WTC11 (cell line): Measurements from ENCODE around the gene ROS1. TPM values are rescaled to one million over a fixed set of nuclear protein-coding genes. Genes with fewer than 3 reads are reported as not detected.
A peak's percentile ranks its signal among the peaks of the same experiment; 100 is the strongest.

Experiments used
- ATAC-seq: fragments of 200-7000 bp; cut with Tn5 transposase; 2 replicates; pipeline ENCODE4 v1.10.0; 2021; ENCODE audit warnings: mild to moderate bottlenecking, moderate library complexity
- CTCF ChIA-PET: fragments of 300-600 bp; sonication (Branson Sonifier 250); formaldehyde crosslinking; loops from one replicate; lab custom pipeline; 2021; ENCODE audit warnings: antibody characterized with exemption; lab: Charles Lee
- POLR2A ChIA-PET: fragments of 350-600 bp; sonication (Branson Sonifier 250); formaldehyde crosslinking; loops from one replicate; lab custom pipeline; 2021; ENCODE audit warnings: antibody characterized with exemption; lab: Charles Lee
- DNase-seq: peaks from one replicate; pipeline ENCODE4 v3.0.0; 2021; ENCODE audit warnings: low spot score
- H3K27ac Mint-ChIP-seq: 2 replicates; pipeline ENCODE4 v1.8.0; 2021; ENCODE audit warnings: mixed read lengths
- H3K27me3 Mint-ChIP-seq: 2 replicates; pipeline ENCODE4 v1.8.0; 2021; ENCODE audit warnings: low read depth, mild to moderate bottlenecking, moderate library complexity, mixed read lengths
- H3K36me3 Mint-ChIP-seq: 2 replicates; pipeline ENCODE4 v1.8.0; 2021; ENCODE audit warnings: mixed read lengths
- H3K4me1 Mint-ChIP-seq: 2 replicates; pipeline ENCODE4 v1.8.0; 2022; ENCODE audit warnings: mixed read lengths
- H3K4me3 Mint-ChIP-seq: 2 replicates; pipeline ENCODE4 v1.8.0; 2021; ENCODE audit warnings: mild to moderate bottlenecking, moderate library complexity, mixed read lengths
- H3K9me3 Mint-ChIP-seq: 2 replicates; pipeline ENCODE4 v1.8.0; 2021; ENCODE audit warnings: mixed read lengths
- ATF6 ChIP-seq: sonication (generic); formaldehyde crosslinking; IDR thresholded peaks from 2 replicates; pipeline ENCODE4 v1.8.1; 2023; ENCODE audit warnings: mild to moderate bottlenecking, missing genetic modification reagents
- CREB1 ChIP-seq: sonication (generic); formaldehyde crosslinking; IDR thresholded peaks from 2 replicates; pipeline ENCODE4 v1.8.0; 2023; ENCODE audit warnings: mild to moderate bottlenecking, missing genetic modification reagents
- CTCF ChIP-seq: fragments of 200-600 bp; IDR thresholded peaks from 2 replicates; pipeline ENCODE4 v1.8.0; 2022; ENCODE audit warnings: antibody characterized with exemption
- E2F1 ChIP-seq: sonication (generic); formaldehyde crosslinking; IDR thresholded peaks from 2 replicates; pipeline ENCODE4 v1.8.0; 2022; ENCODE audit warnings: mild to moderate bottlenecking, missing genetic modification reagents
- ELF4 ChIP-seq: sonication (generic); formaldehyde crosslinking; IDR thresholded peaks from 2 replicates; pipeline ENCODE4 v1.8.1; 2022; ENCODE audit warnings: low read depth, mild to moderate bottlenecking, moderate library complexity, missing genetic modification reagents
- ESRRA ChIP-seq: sonication (generic); formaldehyde crosslinking; IDR thresholded peaks from 2 replicates; pipeline ENCODE4 v1.8.1; 2022; ENCODE audit warnings: mild to moderate bottlenecking, missing genetic modification reagents, borderline replicate concordance
- HMGA2 ChIP-seq: fragments of 250-450 bp; sonication (Bioruptor Pico); IDR thresholded peaks from 2 replicates; pipeline ENCODE4 v1.4.0; 2021; ENCODE audit warnings: mild to moderate bottlenecking, moderate library complexity
- HMGXB4 ChIP-seq: sonication (generic); formaldehyde crosslinking; IDR thresholded peaks from 2 replicates; pipeline ENCODE4 v1.8.1; 2023; ENCODE audit warnings: mild to moderate bottlenecking, moderate library complexity, missing genetic modification reagents
- JUN ChIP-seq: sonication (generic); formaldehyde crosslinking; IDR thresholded peaks from 2 replicates; pipeline ENCODE4 v1.8.0; 2023; ENCODE audit warnings: mild to moderate bottlenecking, missing genetic modification reagents
- KAT7 ChIP-seq: sonication (generic); formaldehyde crosslinking; IDR thresholded peaks from 2 replicates; pipeline ENCODE4 v1.8.1; 2023; ENCODE audit warnings: missing genetic modification reagents, mild to moderate bottlenecking, borderline replicate concordance
- OVOL2 ChIP-seq: fragments of 250-450 bp; sonication (Bioruptor Pico); IDR thresholded peaks from 2 replicates; pipeline ENCODE4 v1.9.0; 2021; ENCODE audit warnings: mild to moderate bottlenecking, borderline replicate concordance
- RORB ChIP-seq: fragments of 250-450 bp; sonication (Bioruptor Pico); IDR thresholded peaks from 2 replicates; pipeline ENCODE4 v1.9.0; 2021; ENCODE audit warnings: mild to moderate bottlenecking
- SMAD3 ChIP-seq: sonication (generic); formaldehyde crosslinking; IDR thresholded peaks from 2 replicates; pipeline ENCODE4 v1.8.0; 2022; ENCODE audit warnings: missing genetic modification reagents, mild to moderate bottlenecking, borderline replicate concordance
- USF1 ChIP-seq: sonication (generic); formaldehyde crosslinking; IDR thresholded peaks from 2 replicates; pipeline ENCODE4 v1.8.0; 2022; ENCODE audit warnings: mild to moderate bottlenecking, missing genetic modification reagents
- USF2 ChIP-seq: sonication (generic); formaldehyde crosslinking; IDR thresholded peaks from 2 replicates; pipeline ENCODE4 v1.8.1; 2023; ENCODE audit warnings: mild to moderate bottlenecking, missing genetic modification reagents, moderate library complexity
- ZNF219 ChIP-seq: sonication (generic); formaldehyde crosslinking; IDR thresholded peaks from 2 replicates; pipeline ENCODE4 v1.8.0; 2023; ENCODE audit warnings: missing genetic modification reagents, mild to moderate bottlenecking, borderline replicate concordance
- ZNF317 ChIP-seq: sonication (generic); formaldehyde crosslinking; IDR thresholded peaks from 2 replicates; pipeline ENCODE4 v1.8.1; 2023; ENCODE audit warnings: low read depth, mild to moderate bottlenecking, moderate library complexity, missing genetic modification reagents, borderline replicate concordance
- ZNF396 ChIP-seq: fragments of 250-450 bp; sonication (Bioruptor Pico); IDR thresholded peaks from 2 replicates; pipeline ENCODE4 v1.8.0; 2021; ENCODE audit warnings: mild to moderate bottlenecking, moderate library complexity, borderline replicate concordance
- total RNA-seq: library from RNA; stranded (reverse); gene quantifications from 3 replicates; pipeline ENCODE4 v1.2.3, GENCODE V29; 2021

Gene ROS1
- total RNA-seq, 1 experiment from 2014 or later, result 0.02 TPM

GRCh38 chr6:117270843-117271507 is 154.8 kb downstream of the ROS1 start:
- peaks cover 43% of the 10 kb centered on the region for H3K4me1 Mint-ChIP-seq
- no peaks in the 10 kb centered on the region for H3K9me3 Mint-ChIP-seq
- H3K27ac Mint-ChIP-seq, result no peak overlapping the region
- H3K4me3 Mint-ChIP-seq, result peak overlapping the region; percentile 56
- TF ChIP-seq USF1 (no peak), ZNF317 (no peak), HMGA2 (CRISPR knock-in tag) (peak; percentile 85)
- TF ChIP-seq, all 79 proteins: peak for 1
- peak; percentile 33 for ATAC-seq
- ChIA-PET POLR2A (no interaction called here), CTCF (interaction anchor here (0.6 to 1.8 kb wide), 3 partner anchors 11 to 559 kb away, joined by 3 to 6 read pairs (median 3); no protein-coding TSS in a partner anchor)
- Mint-ChIP-seq H3K27me3 (peaks cover 99% of the 10 kb centered on the region), H3K36me3 (no peaks in the 10 kb centered on the region)
- no peak for DNase-seq

- peak; percentile 61 for DNase-seq
- peaks cover 99% of the 10 kb centered on the region for H3K27me3 Mint-ChIP-seq
- no peaks in the 10 kb centered on the region for H3K9me3 Mint-ChIP-seq
These were observed 155.5 kb downstream of the ROS1 start for GRCh38 chr6:117270055-117270842.

More at GRCh38 chr6:117270055-117270842, 155.5 kb downstream of the ROS1 start:
- POLR2A ChIA-PET, result no interaction called here
- peak; percentile 50 for ATAC-seq
- Mint-ChIP-seq H3K4me3 (peak overlapping the region; percentile 66), H3K27ac (no peak overlapping the region)
- TF ChIP-seq SMAD3 (no peak), ZNF219 (no peak), ELF4 (CRISPR knock-in tag) (no peak), E2F1 (CRISPR knock-in tag) (no peak), ZNF396 (CRISPR knock-in tag) (no peak), USF2 (CRISPR knock-in tag) (no peak), ATF6 (CRISPR knock-in tag) (no peak), RORB (CRISPR knock-in tag) (no peak), CREB1 (CRISPR knock-in tag) (no peak), JUN (CRISPR knock-in tag) (no peak), HMGXB4 (CRISPR knock-in tag) (peak; percentile 40; the same call in 1 of the 2 replicates), KAT7 (CRISPR knock-in tag) (0 out of 2 replicates have a peak, but pooled peaks have one; percentile 25), CTCF (no peak), ESRRA (0 out of 2 replicates have a peak, but pooled peaks have one; percentile 38), OVOL2 (no peak)
- TF ChIP-seq, all 79 proteins: peak for 3
- CTCF ChIA-PET, result interaction anchor here (0.6 to 1.8 kb wide), 4 partner anchors 11 to 559 kb away, joined by 3 to 6 read pairs (median 4); no protein-coding TSS in a partner anchor
- Mint-ChIP-seq H3K4me1 (peaks cover 44% of the 10 kb centered on the region), H3K36me3 (no peaks in the 10 kb centered on the region)
